OCI-LY7 (cell line): Measurements from ENCODE around the gene COLEC12. TPM values are rescaled to one million over a fixed set of nuclear protein-coding genes. Genes with fewer than 3 reads are reported as not detected.

Experiments used
- BruUV-seq: library from RNA; stranded (reverse); fragments of 400-500 nt; replicated peaks from 2 replicates; lab custom pipeline; 2021; lab: Mats Ljungman, UMichigan
- CTCF ChIA-PET: fragments of 300-600 bp; sonication (Branson Sonifier 250); formaldehyde crosslinking; loops from one replicate; lab custom pipeline; 2022; ENCODE audit warnings: antibody characterized with exemption; ENCODE audit not compliant: unreplicated experiment; lab: Charles Lee
- POLR2A ChIA-PET: fragments of 300-600 bp; sonication (Branson Sonifier 250); formaldehyde crosslinking; loops from one replicate; lab custom pipeline; 2022; ENCODE audit warnings: antibody characterized with exemption; lab: Charles Lee
- DNase-seq: peaks from one replicate; pipeline ENCODE4 v3.0.0-alpha.2; 2015; ENCODE audit warnings: low spot score
- H2AFZ ChIP-seq: fragments of 200-600 bp; sonication (generic), shearing (Covaris generic); 2 replicates; pipeline ENCODE4 v1.6.1; 2014; ENCODE audit warnings: mild to moderate bottlenecking, antibody characterized with exemption, low read length, moderate library complexity
- H3K27ac ChIP-seq: fragments of 200-600 bp; sonication (generic); 2 replicates; pipeline ENCODE4 v1.5.1; 2014; ENCODE audit warnings: mixed run types, low read depth, mild to moderate bottlenecking, moderate library complexity, low read length, inconsistent platforms; ENCODE audit not compliant: poor library complexity, severe bottlenecking
- H3K36me3 ChIP-seq: fragments of 200-600 bp; sonication (generic); 2 replicates; pipeline ENCODE4 v1.6.1; 2014; ENCODE audit warnings: mild to moderate bottlenecking, antibody characterized with exemption, low read length, moderate library complexity, mixed read lengths; ENCODE audit not compliant: insufficient read depth
- H3K4me1 ChIP-seq: fragments of 200-600 bp; sonication (generic); 2 replicates; pipeline ENCODE4 v1.5.1; 2014; ENCODE audit warnings: mild to moderate bottlenecking, low read length; ENCODE audit not compliant: insufficient read depth, poor library complexity, severe bottlenecking
- H3K4me2 ChIP-seq: fragments of 200-600 bp; sonication (generic); 2 replicates; pipeline ENCODE4 v1.6.1; 2014; ENCODE audit warnings: mild to moderate bottlenecking, low read length
- H3K4me3 ChIP-seq: fragments of 200-600 bp; sonication (generic); 2 replicates; pipeline ENCODE4 v1.5.1; 2014; ENCODE audit warnings: mild to moderate bottlenecking, low read depth, low read length; ENCODE audit not compliant: poor library complexity, severe bottlenecking
- H3K79me2 ChIP-seq: fragments of 200-600 bp; sonication (generic); 2 replicates; pipeline ENCODE4 v1.6.1; 2016; ENCODE audit warnings: low read depth, mild to moderate bottlenecking, low read length, moderate library complexity, mixed read lengths; ENCODE audit not compliant: insufficient read depth
- H3K9me2 ChIP-seq: fragments of 200-600 bp; sonication (generic); 2 replicates; pipeline ENCODE4 v1.6.1; 2016; ENCODE audit warnings: mild to moderate bottlenecking, low read length, mixed read lengths; ENCODE audit not compliant: insufficient read depth
- H3K9me3 ChIP-seq: fragments of 200-600 bp; sonication (generic); 2 replicates; pipeline ENCODE4 v1.6.1; 2014; ENCODE audit warnings: mild to moderate bottlenecking, mixed run types, low read length, mixed read lengths
- H4K20me1 ChIP-seq: fragments of 200-600 bp; sonication (generic); 2 replicates; pipeline ENCODE4 v1.6.1; 2014; ENCODE audit warnings: mild to moderate bottlenecking, antibody characterized with exemption, low read length, moderate library complexity, mixed read lengths; ENCODE audit not compliant: insufficient read depth
- EZH2phosphoT487 ChIP-seq: fragments of 200-600 bp; sonication (generic); IDR thresholded peaks from 2 replicates; pipeline ENCODE4 v1.6.1; 2018; ENCODE audit warnings: low read depth, borderline replicate concordance, mild to moderate bottlenecking, mixed run types, antibody characterized with exemption, low read length, moderate library complexity, mixed read lengths
- intact Hi-C: fragments of 100-400 bp; cut with micrococcal nuclease; formaldehyde crosslinking; loops from one replicate; pipeline ENCODE4 v1.10.0; 2022; ENCODE audit not compliant: unreplicated experiment
- total RNA-seq, 2 experiments: library from RNA; depleted of rRNA in 1 of 2; stranded (reverse); fragments of >200 nt in 1 of 2; shearing (Covaris generic) in 1 of 2; gene quantifications; 2 replicates each; pipeline ENCODE4 v1.2.3, GENCODE V29; 2014 to 2022
- TF ChIP-seq, protein P1 (sequence below): fragments of 200-600 bp; sonication (generic); conservative IDR thresholded peaks from 2 replicates; pipeline ENCODE4 v1.5.1; 2014; ENCODE audit warnings: mild to moderate bottlenecking, antibody characterized with exemption, low read length, moderate library complexity, mixed read lengths

Gene COLEC12
- total RNA-seq, 2 experiments from 2014 or later, result not detected

DNA sequence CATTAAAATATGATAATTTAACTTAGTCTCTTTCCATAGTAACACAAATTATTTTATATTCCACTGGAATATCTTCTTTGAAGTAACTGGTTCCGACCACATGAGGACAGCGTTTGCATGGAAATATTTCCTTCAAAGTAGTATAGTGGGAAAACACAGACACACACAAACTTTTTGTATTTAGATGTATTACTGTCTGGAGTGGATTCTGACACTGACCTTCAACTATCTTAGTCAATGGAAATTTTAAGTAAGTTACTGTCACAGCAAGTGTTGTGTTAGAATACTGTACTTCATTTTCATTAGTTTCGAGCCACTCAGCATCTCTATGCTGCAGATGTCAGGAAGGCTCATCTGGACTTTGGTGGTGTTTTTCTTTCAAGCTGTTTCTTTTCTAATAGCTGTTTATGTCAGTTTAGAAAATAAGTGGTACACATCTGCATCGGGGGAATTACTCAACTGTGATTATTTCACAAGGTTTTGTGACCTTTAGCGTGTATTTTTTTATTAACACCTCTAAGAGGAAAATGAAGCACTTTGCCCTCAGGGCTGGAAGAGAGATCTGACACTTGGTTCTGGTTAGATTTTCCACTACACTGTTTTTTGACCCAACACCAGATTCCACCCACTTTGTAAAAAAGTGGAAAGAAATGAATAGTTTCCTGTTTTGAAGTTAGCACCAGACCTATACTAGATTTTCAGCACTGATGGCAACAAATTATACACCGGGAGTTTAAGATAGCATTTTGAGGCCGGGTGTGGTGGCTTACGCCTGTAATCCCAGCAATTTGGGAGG lies 213.8 kb downstream of the COLEC12 start:
- no TSS peak for BruUV-seq
- H3K36me3 ChIP-seq, result no peaks in the 10 kb centered on the region
- no peak overlapping the region for H2AFZ ChIP-seq
- no peak for DNase-seq
- no peaks in the 10 kb centered on the region for H3K79me2 ChIP-seq
- no peaks in the 10 kb centered on the region for H3K9me2 ChIP-seq
- no peak overlapping the region for H3K27ac ChIP-seq
- no peaks in the 10 kb centered on the region for H4K20me1 ChIP-seq
- H3K9me3 ChIP-seq, result no peaks in the 10 kb centered on the region
- no peak overlapping the region for H3K4me2 ChIP-seq
- intact Hi-C loops, result no loop called here
- CTCF ChIA-PET, result no interaction called here
- no peaks in the 10 kb centered on the region for H3K4me1 ChIP-seq
- POLR2A ChIA-PET, result interaction anchor here (0.6 kb wide), 1 partner anchor 405 kb away, joined by 3 read pairs; no protein-coding TSS in a partner anchor
- H3K4me3 ChIP-seq, result no peak overlapping the region
- TF ChIP-seq EZH2phosphoT487, result no peak
- TF ChIP-seq, protein P1, sequence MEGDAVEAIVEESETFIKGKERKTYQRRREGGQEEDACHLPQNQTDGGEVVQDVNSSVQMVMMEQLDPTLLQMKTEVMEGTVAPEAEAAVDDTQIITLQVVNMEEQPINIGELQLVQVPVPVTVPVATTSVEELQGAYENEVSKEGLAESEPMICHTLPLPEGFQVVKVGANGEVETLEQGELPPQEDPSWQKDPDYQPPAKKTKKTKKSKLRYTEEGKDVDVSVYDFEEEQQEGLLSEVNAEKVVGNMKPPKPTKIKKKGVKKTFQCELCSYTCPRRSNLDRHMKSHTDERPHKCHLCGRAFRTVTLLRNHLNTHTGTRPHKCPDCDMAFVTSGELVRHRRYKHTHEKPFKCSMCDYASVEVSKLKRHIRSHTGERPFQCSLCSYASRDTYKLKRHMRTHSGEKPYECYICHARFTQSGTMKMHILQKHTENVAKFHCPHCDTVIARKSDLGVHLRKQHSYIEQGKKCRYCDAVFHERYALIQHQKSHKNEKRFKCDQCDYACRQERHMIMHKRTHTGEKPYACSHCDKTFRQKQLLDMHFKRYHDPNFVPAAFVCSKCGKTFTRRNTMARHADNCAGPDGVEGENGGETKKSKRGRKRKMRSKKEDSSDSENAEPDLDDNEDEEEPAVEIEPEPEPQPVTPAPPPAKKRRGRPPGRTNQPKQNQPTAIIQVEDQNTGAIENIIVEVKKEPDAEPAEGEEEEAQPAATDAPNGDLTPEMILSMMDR, result peak; percentile 53

DNA sequence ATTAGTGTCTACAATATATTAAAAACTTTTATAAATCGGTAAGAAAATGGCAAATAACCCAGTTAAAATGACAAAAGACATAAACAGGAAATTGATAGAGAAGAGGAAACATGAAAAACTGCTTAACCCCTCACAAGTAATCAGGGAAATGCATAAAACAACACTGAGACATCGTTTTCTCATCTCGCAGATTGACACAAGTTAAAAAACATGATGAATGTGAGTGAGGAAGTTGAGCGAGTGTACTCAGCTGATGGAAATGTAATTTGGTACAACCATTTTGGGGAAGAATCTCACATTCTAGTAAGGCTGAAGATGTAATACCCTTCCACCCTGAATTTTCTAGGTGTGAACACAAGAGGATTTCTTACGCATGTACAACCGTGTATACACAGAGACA lies 214.7 kb downstream of the COLEC12 start:
- H4K20me1 ChIP-seq, result no peaks in the 10 kb centered on the region
- POLR2A ChIA-PET, result no interaction called here
- BruUV-seq, result no TSS peak
- no peak for TF ChIP-seq EZH2phosphoT487
- TF ChIP-seq, protein P1, result no peak
- H3K4me2 ChIP-seq, result no peak overlapping the region
- H3K4me1 ChIP-seq, result no peaks in the 10 kb centered on the region
- CTCF ChIA-PET, result no interaction called here
- no peaks in the 10 kb centered on the region for H3K9me2 ChIP-seq
- no peaks in the 10 kb centered on the region for H3K79me2 ChIP-seq
- H3K9me3 ChIP-seq, result no peaks in the 10 kb centered on the region
- intact Hi-C loops, result no loop called here
- no peak overlapping the region for H2AFZ ChIP-seq
- no peaks in the 10 kb centered on the region for H3K36me3 ChIP-seq
- DNase-seq, result no peak
- no peak overlapping the region for H3K27ac ChIP-seq
- no peak overlapping the region for H3K4me3 ChIP-seq

DNA sequence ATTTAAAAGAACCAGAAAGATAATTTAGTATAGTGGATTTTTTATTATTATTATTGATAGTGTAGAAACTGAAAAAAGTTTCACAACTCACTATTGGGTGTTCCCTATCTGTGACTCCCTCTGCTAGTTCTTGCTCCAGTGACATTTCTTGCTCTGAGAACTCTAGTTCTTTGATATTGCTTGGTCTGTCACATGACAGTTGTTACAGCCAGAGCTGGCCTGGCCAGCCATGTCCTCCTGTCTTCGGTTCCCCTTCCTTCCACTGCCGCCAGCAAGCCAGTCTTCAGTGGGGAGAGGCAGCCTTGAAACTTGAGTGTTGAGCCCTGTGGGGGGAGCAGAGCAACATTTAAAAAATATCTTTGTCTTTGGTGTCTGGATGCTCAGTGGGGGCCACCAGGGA lies 225.0 kb downstream of the COLEC12 start:
- no peaks in the 10 kb centered on the region for H3K4me1 ChIP-seq
- BruUV-seq, result no TSS peak
- intact Hi-C loops, result loop anchor here (10.0 kb wide), 1 partner anchor 51 kb away; no protein-coding TSS in a partner anchor

More for the DNA sequence above, 225.0 kb downstream of the COLEC12 start:
- Histone ChIP-seq H3K4me2 (no peak overlapping the region), H4K20me1 (no peaks in the 10 kb centered on the region), H3K9me3 (no peaks in the 10 kb centered on the region), H3K36me3 (no peaks in the 10 kb centered on the region), H3K27ac (no peak overlapping the region), H3K4me3 (no peak overlapping the region), H2AFZ (no peak overlapping the region), H3K9me2 (no peaks in the 10 kb centered on the region), H3K79me2 (no peaks in the 10 kb centered on the region)
- TF ChIP-seq EZH2phosphoT487, result no peak
- TF ChIP-seq, protein P1, result no peak
- POLR2A ChIA-PET, result no interaction called here
- CTCF ChIA-PET, result no interaction called here
- no peak for DNase-seq
